Measurements from ENCODE around the gene TAF1C.
"Not testable (repeated sequence)": the region's sequence is repeated elsewhere in the genome, so short reads cannot be mapped to it uniquely, and the experiment has no call there.

The TAF1C gene

DNA sequence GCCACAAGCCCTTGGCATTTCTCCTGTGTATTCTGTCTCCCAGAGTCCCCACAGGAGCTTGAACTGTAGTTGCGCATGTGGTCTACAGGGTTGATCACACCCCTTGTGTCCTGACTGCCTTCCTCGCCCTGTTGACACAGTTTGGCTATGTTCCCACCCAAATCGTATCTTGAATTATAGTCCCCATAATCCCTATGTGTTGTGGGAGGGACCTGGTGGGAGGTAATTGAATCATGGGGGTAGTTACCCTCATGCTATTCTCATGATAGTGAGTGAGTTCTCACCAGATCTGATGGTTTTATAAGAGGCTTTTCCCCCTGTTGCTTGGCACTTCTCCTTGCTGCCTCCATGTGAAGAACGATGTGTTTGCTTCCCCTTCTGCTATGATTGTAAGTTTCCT, 25.3 kb upstream of the TAF1C start:
- H3K27me3 ChIP-seq (ENCODE audit: insufficient read depth, low read length) = no peaks in the 10 kb centered on the region
- no peaks in the 10 kb centered on the region for H3K4me1 ChIP-seq (ENCODE audit: control insufficient read depth, insufficient read depth, low read length, unreplicated experiment)
- H3K4me3 ChIP-seq (ENCODE audit: low read depth, low read length) = no peak overlapping the region
- H2AFZ ChIP-seq (ENCODE audit: low read length, unreplicated experiment) = no peak overlapping the region
- no peaks in the 10 kb centered on the region for H3K36me3 ChIP-seq (ENCODE audit: insufficient read depth, low read length)
- no peaks in the 10 kb centered on the region for H3K79me2 ChIP-seq (ENCODE audit: control insufficient read depth, insufficient read depth, low read length, unreplicated experiment)
- no peak overlapping the region for H3K27ac ChIP-seq (ENCODE audit: low read depth, low read length)

DNA sequence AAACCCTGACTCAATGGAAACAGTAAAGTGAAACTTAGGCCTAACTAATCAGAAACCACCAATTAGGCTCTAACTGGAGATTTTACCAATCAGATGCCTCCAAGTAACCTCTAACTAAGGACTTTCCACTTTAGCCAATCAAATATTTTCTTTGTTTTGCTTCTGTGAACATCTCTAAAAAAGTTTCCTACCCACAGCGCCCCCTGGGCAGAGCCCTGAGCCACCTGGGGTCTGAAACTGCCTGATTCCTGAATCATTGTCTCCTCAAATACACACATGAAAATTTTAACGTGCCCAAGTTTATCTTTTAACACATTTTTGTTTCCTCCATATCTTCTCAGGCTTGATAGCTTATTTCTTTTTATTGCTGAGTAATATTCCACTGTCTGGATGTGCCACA, 23.1 kb upstream of the TAF1C start:
- Histone ChIP-seq H2AFZ (ENCODE audit: low read length, unreplicated experiment) (no peak overlapping the region), H3K27me3 (ENCODE audit: insufficient read depth, low read length) (0 out of 2 replicates have a peak, but pooled peaks cover 2% of the 10 kb centered on the region), H3K27ac (ENCODE audit: low read depth, low read length) (no peak overlapping the region), H3K4me1 (ENCODE audit: control insufficient read depth, insufficient read depth, low read length, unreplicated experiment) (peaks cover 4% of the 10 kb centered on the region), H3K79me2 (ENCODE audit: control insufficient read depth, insufficient read depth, low read length, unreplicated experiment) (no peaks in the 10 kb centered on the region), H3K4me3 (ENCODE audit: low read depth, low read length) (no peak overlapping the region), H3K36me3 (ENCODE audit: insufficient read depth, low read length) (no peaks in the 10 kb centered on the region)

DNA sequence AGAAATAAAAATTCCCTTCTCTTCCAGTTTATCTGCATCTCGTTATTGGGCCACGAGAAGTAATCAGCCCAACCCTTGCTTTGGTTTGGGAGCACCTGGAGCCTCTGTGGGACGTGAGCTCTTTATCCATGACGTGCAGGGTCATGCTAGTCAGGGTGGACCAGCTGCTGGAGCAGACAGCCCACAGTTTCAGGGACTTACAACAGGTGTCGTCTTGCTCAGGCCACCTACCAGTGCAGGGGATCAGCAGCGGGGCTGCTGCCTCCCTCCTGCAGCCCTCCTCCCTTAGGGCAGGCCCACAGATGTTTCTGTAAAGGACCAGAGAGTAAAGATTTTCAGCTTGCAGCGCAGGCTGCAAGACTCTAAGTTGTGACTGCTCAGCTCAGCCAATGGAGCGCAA, 21.0 kb upstream of the TAF1C start:
- Histone ChIP-seq H3K4me1 (ENCODE audit: control insufficient read depth, insufficient read depth, low read length, unreplicated experiment) (peaks cover 4% of the 10 kb centered on the region), H2AFZ (ENCODE audit: low read length, unreplicated experiment) (no peak overlapping the region), H3K4me3 (ENCODE audit: low read depth, low read length) (no peak overlapping the region), H3K27ac (ENCODE audit: low read depth, low read length) (no peak overlapping the region), H3K79me2 (ENCODE audit: control insufficient read depth, insufficient read depth, low read length, unreplicated experiment) (no peaks in the 10 kb centered on the region), H3K36me3 (ENCODE audit: insufficient read depth, low read length) (no peaks in the 10 kb centered on the region), H3K27me3 (ENCODE audit: insufficient read depth, low read length) (0 out of 2 replicates have a peak, but pooled peaks cover 2% of the 10 kb centered on the region)

DNA sequence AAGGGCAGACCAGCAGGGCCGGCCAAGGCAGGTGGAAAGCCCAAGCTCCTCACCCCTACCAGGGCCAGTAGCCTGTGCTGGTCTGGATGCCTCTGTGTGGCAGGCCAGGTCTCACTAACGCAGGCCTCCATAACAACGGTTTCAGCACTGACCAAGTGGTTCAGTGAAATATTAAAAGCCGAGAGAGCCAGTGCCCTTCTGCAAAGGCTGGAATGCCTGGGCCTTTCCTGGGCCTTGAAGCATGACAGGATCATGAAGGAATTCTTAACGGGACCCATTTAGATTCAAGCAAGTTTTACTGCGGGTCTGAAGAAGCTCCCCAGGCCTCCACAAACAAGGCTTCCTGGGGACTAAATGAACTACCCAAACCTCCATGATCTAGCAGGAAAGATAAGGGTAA, 20.4 kb upstream of the TAF1C start:
- H3K36me3 ChIP-seq (ENCODE audit: insufficient read depth, low read length) = no peaks in the 10 kb centered on the region
- H2AFZ ChIP-seq (ENCODE audit: low read length, unreplicated experiment) = no peak overlapping the region
- H3K79me2 ChIP-seq (ENCODE audit: control insufficient read depth, insufficient read depth, low read length, unreplicated experiment) = no peaks in the 10 kb centered on the region
- no peak overlapping the region for H3K4me3 ChIP-seq (ENCODE audit: low read depth, low read length)
- 0 out of 2 replicates have a peak, but pooled peaks cover 5% of the 10 kb centered on the region for H3K27me3 ChIP-seq (ENCODE audit: insufficient read depth, low read length)
- no peak overlapping the region for H3K27ac ChIP-seq (ENCODE audit: low read depth, low read length)
- peaks cover 4% of the 10 kb centered on the region for H3K4me1 ChIP-seq (ENCODE audit: control insufficient read depth, insufficient read depth, low read length, unreplicated experiment)

DNA sequence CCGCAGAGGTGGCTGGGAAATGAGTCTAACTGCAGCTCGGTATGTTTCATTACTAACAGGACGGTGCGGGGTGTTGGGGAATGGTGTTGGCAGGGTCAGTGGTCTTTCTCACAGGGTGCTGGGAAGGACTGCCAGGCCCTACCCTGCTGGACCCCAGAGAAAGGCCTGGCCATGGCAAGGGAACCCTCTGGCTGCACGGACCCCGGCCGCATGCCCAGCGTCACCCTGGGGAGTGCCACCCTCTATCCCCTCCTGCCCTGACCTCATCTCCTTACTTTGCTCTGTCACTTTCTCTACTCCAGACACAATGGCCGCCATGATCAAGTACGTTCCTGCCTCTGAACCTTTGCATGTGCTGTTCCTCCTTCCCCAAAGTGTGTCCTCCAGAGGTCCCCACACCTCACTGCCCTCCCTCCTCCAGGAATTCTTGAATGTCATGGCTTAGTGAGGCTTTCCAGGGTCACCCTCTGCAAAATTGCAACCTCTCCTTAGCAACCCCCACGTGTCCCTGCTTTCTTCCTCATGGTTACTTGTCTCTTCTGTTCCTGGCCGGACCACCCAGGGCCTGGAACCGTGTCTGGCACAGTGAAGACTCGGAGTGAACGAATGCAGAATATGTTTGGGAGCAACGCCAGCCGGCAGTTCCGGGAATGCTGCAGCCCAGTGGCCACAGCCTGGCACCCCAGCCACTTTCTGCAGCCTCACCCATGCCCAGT, 19.3 kb upstream of the TAF1C start:
- no peaks in the 10 kb centered on the region for H3K79me2 ChIP-seq (ENCODE audit: control insufficient read depth, insufficient read depth, low read length, unreplicated experiment)
- H2AFZ ChIP-seq (ENCODE audit: low read length, unreplicated experiment) = no peak overlapping the region
- H3K27ac ChIP-seq (ENCODE audit: low read depth, low read length) = no peak overlapping the region
- H3K27me3 ChIP-seq (ENCODE audit: insufficient read depth, low read length) = 0 out of 2 replicates have a peak, but pooled peaks cover 5% of the 10 kb centered on the region
- H3K4me3 ChIP-seq (ENCODE audit: low read depth, low read length) = no peak overlapping the region
- H3K4me1 ChIP-seq (ENCODE audit: control insufficient read depth, insufficient read depth, low read length, unreplicated experiment) = peaks cover 4% of the 10 kb centered on the region
- no peaks in the 10 kb centered on the region for H3K36me3 ChIP-seq (ENCODE audit: insufficient read depth, low read length)

DNA sequence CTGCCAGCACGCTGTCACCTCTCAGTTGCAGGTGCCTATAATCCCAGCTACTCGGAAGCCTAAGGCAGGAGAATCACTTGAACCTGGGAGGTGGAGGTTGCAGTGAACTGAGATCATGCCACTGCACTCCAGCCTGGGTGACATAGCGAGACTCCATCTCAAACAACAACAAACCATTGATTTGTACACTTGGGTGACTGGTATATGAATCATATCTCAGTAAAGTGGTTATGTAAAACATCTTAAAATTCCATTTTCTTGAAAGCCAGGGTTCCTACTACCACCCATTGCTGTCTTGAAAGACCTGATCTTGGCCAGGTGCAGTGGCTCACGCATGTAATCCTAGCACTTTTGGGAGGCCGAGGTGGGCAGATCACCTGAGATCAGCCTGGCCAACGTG, 18.3 kb upstream of the TAF1C start:
- not testable (repeated sequence) for H3K27me3 ChIP-seq (ENCODE audit: insufficient read depth, low read length); H3K79me2 ChIP-seq (ENCODE audit: control insufficient read depth, insufficient read depth, low read length, unreplicated experiment); H2AFZ ChIP-seq (ENCODE audit: low read length, unreplicated experiment); H3K36me3 ChIP-seq (ENCODE audit: insufficient read depth, low read length); H3K4me1 ChIP-seq (ENCODE audit: control insufficient read depth, insufficient read depth, low read length, unreplicated experiment); H3K27ac ChIP-seq (ENCODE audit: low read depth, low read length); H3K4me3 ChIP-seq (ENCODE audit: low read depth, low read length)

DNA sequence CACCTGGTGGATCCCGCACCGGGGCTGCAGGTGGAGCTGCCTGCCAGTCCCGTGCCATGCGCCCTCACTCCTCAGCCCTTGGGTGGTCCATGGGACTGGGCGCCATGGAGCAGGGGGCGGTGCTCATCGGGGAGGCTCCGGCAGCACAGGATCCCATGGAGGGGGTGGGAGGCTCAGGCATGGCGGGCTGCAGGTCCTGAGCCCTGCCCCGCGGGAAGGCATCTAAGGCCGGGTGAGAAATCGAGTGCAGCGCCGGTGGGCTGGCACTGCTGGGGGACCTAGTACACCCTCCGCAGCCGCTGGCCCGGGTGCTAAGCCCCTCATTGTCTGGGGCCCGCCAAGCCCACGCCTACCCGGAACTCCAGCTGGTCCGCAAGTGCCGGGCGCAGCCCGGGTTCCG, 17.7 kb upstream of the TAF1C start:
- H3K27me3 ChIP-seq (ENCODE audit: insufficient read depth, low read length); H3K4me1 ChIP-seq (ENCODE audit: control insufficient read depth, insufficient read depth, low read length, unreplicated experiment); H3K4me3 ChIP-seq (ENCODE audit: low read depth, low read length); H3K79me2 ChIP-seq (ENCODE audit: control insufficient read depth, insufficient read depth, low read length, unreplicated experiment); H2AFZ ChIP-seq (ENCODE audit: low read length, unreplicated experiment); H3K36me3 ChIP-seq (ENCODE audit: insufficient read depth, low read length); H3K27ac ChIP-seq (ENCODE audit: low read depth, low read length): not testable (repeated sequence)

DNA sequence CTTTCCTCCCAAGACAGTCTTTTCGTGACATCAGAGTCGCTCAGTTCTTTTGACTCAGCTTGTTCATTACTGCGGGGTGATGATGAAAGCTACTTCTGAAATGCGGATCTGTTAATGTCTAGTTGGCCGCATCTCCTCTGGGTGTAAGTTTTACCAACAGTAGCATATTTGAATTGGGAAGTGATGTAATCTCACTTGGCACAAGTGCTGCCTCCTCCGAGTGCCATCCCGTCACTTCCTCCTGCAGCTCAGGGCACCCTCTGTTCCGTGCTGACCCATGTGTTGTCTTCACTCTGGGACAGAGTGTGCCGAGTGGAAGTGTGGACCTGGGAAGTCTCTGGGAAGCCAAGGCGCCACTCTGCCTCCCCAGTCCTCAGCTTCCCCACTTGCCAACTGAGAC, 13.0 kb upstream of the TAF1C start:
- H2AFZ ChIP-seq (ENCODE audit: low read length, unreplicated experiment) = no peak overlapping the region
- H3K4me3 ChIP-seq (ENCODE audit: low read depth, low read length) = no peak overlapping the region
- H3K79me2 ChIP-seq (ENCODE audit: control insufficient read depth, insufficient read depth, low read length, unreplicated experiment) = no peaks in the 10 kb centered on the region
- H3K27ac ChIP-seq (ENCODE audit: low read depth, low read length) = no peak overlapping the region
- H3K36me3 ChIP-seq (ENCODE audit: insufficient read depth, low read length) = no peaks in the 10 kb centered on the region
- H3K4me1 ChIP-seq (ENCODE audit: control insufficient read depth, insufficient read depth, low read length, unreplicated experiment) = peaks cover 7% of the 10 kb centered on the region
- H3K27me3 ChIP-seq (ENCODE audit: insufficient read depth, low read length) = 0 out of 2 replicates have a peak, but pooled peaks cover 3% of the 10 kb centered on the region

DNA sequence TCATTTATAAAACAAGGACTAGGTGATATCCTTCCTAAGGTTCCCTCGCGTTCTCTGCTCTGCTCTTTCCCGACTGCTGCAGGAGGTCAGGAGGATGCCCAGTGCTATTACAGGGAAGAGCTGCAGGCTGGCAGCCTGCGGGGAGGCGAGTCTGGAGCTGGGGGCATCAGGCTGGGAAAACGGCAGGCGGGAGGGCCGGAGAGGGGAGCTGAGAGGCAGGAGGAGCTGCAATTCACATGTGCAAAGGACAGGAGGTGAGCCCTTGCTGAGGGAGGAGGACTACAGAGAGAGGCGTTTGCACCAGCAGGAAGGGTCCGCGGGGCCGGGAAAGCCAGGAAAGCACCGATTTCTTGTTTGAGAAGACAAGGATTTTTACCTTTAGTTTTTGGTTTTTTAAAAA, 12.2 kb upstream of the TAF1C start:
- H3K27me3 ChIP-seq (ENCODE audit: insufficient read depth, low read length) = 0 out of 2 replicates have a peak, but pooled peaks cover 3% of the 10 kb centered on the region
- H3K27ac ChIP-seq (ENCODE audit: low read depth, low read length) = no peak overlapping the region
- H3K79me2 ChIP-seq (ENCODE audit: control insufficient read depth, insufficient read depth, low read length, unreplicated experiment) = no peaks in the 10 kb centered on the region
- peaks cover 7% of the 10 kb centered on the region for H3K4me1 ChIP-seq (ENCODE audit: control insufficient read depth, insufficient read depth, low read length, unreplicated experiment)
- no peaks in the 10 kb centered on the region for H3K36me3 ChIP-seq (ENCODE audit: insufficient read depth, low read length)
- no peak overlapping the region for H3K4me3 ChIP-seq (ENCODE audit: low read depth, low read length)
- H2AFZ ChIP-seq (ENCODE audit: low read length, unreplicated experiment) = no peak overlapping the region

DNA sequence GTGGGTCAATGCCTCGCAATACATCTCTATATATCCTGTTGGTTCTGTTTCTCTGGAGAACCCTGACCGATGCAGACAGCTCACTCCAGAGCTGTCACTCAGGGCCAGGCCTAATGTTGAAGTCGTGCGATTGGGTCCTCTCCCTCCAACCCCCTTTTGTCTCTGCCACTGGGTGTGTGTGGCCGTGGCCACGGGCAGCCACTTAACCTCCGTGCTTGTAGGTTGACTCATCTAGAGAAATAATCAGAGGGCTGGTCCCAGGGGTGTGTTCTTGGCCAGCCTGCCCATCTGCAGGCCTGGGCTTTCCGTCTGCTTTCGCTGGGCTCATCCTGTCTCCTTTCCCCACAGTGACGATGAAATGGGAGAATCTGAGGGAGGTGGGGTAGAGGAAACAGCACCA, 11.5 kb upstream of the TAF1C start:
- Histone ChIP-seq H3K4me1 (ENCODE audit: control insufficient read depth, insufficient read depth, low read length, unreplicated experiment) (peaks cover 7% of the 10 kb centered on the region), H3K27me3 (ENCODE audit: insufficient read depth, low read length) (0 out of 2 replicates have a peak, but pooled peaks cover 3% of the 10 kb centered on the region), H3K27ac (ENCODE audit: low read depth, low read length) (no peak overlapping the region), H2AFZ (ENCODE audit: low read length, unreplicated experiment) (no peak overlapping the region), H3K79me2 (ENCODE audit: control insufficient read depth, insufficient read depth, low read length, unreplicated experiment) (no peaks in the 10 kb centered on the region), H3K36me3 (ENCODE audit: insufficient read depth, low read length) (no peaks in the 10 kb centered on the region), H3K4me3 (ENCODE audit: low read depth, low read length) (no peak overlapping the region)

DNA sequence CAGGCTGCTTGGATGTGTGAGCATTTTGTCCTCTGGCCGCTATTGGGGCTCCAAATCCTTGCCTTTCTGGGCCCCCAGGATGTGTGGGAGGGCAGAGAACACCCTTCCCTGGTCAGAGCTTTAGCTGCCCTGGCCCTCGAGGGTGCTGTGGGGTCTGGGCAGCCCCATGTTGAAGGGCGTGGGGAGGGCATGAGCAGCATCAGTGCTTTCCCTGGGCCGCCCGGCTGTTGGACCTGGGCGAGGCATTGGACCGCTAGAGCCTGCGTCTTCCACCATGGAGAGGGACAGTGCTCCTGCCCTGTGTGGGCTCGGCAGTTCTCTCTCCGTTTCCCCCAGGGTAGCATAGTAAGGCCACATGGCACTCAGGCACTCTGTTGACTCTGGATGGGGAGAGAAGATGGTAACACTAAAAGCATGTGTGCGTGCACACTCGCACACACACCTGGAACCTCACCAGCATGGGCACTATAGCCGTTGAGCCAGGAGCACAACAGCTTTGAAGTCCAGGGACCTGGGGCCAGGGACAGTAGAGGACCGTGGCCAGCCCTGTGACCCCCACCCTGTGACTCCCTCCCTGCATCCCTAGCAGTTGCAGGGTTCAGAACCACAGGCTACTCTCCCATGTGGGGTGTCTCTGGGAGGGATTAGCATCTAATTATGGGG, 10.7 kb upstream of the TAF1C start:
- Histone ChIP-seq H3K27ac (ENCODE audit: low read depth, low read length) (no peak overlapping the region), H3K4me1 (ENCODE audit: control insufficient read depth, insufficient read depth, low read length, unreplicated experiment) (peaks cover 7% of the 10 kb centered on the region), H3K27me3 (ENCODE audit: insufficient read depth, low read length) (0 out of 2 replicates have a peak, but pooled peaks cover 2% of the 10 kb centered on the region), H3K36me3 (ENCODE audit: insufficient read depth, low read length) (no peaks in the 10 kb centered on the region), H3K79me2 (ENCODE audit: control insufficient read depth, insufficient read depth, low read length, unreplicated experiment) (no peaks in the 10 kb centered on the region), H3K4me3 (ENCODE audit: low read depth, low read length) (no peak overlapping the region), H2AFZ (ENCODE audit: low read length, unreplicated experiment) (no peak overlapping the region)

Data from ACC112 (cell line).